Neural progenitor cell (in vitro differentiated cells): Measurements from ENCODE around the gene TBX18.

Source experiments
- EZH2 ChIP-seq: fragments of 200-600 bp; sonication (generic); IDR thresholded peaks from 2 replicates; pipeline ENCODE4 v1.6.1; 2017; ENCODE audit warnings: antibody characterized with exemption, mild to moderate bottlenecking, moderate library complexity
- EZH2phosphoT487 ChIP-seq: fragments of 200-600 bp; sonication (generic); IDR thresholded peaks from 2 replicates; pipeline ENCODE4 v1.6.1; 2017; ENCODE audit warnings: antibody characterized with exemption
- TF ChIP-seq, protein P1 (sequence below): fragments of 200-600 bp; sonication (generic); IDR thresholded peaks from 2 replicates; pipeline ENCODE4 v1.5.1; 2017; ENCODE audit warnings: antibody characterized with exemption, mild to moderate bottlenecking

DNA sequence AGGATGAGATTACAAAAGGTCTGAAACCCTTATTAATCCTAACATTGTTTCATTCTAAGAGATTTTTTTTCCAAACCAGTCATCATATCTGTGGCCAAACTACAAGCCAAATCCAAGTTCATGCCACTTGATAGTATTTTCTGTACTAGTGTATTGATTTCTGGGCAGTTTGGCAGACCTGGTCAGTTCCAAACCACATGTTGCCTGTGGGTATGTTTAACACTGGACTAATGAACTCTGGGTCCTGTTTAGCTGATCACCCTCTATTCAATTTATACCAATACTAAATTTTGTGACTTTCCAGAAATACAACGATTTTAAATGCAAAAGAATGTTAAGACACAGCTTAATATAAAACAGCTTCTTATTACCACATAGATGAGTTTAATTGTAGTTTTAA is 24.0 kb downstream of the TBX18 start:
- TF ChIP-seq, protein P1, sequence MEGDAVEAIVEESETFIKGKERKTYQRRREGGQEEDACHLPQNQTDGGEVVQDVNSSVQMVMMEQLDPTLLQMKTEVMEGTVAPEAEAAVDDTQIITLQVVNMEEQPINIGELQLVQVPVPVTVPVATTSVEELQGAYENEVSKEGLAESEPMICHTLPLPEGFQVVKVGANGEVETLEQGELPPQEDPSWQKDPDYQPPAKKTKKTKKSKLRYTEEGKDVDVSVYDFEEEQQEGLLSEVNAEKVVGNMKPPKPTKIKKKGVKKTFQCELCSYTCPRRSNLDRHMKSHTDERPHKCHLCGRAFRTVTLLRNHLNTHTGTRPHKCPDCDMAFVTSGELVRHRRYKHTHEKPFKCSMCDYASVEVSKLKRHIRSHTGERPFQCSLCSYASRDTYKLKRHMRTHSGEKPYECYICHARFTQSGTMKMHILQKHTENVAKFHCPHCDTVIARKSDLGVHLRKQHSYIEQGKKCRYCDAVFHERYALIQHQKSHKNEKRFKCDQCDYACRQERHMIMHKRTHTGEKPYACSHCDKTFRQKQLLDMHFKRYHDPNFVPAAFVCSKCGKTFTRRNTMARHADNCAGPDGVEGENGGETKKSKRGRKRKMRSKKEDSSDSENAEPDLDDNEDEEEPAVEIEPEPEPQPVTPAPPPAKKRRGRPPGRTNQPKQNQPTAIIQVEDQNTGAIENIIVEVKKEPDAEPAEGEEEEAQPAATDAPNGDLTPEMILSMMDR = no peak
- TF ChIP-seq EZH2 = no peak
- no peak for TF ChIP-seq EZH2phosphoT487
